Upper lobe of right lung (tissue), 1 donor: ENCODE measurements around the gene C19orf38. TPM values are rescaled to one million over a fixed set of nuclear protein-coding genes. Genes with fewer than 3 reads are reported as not detected.
"Not testable (repeated sequence)": the region's sequence is repeated elsewhere in the genome, so short reads cannot be mapped to it uniquely, and the experiment has no call there.

Source experiments
- ATAC-seq: fragments of 200-7000 bp; cut with Tn5 transposase; one replicate; pipeline ENCODE4 v1.9.1; 2020; ENCODE audit warnings: mild to moderate bottlenecking, moderate library complexity
- DNase-seq: peaks from one replicate; pipeline ENCODE4 v3.0.0-alpha.2; 2020
- H3K27ac ChIP-seq: fragments of 200-600 bp; one replicate; pipeline ENCODE4 v1.8.0; 2022
- H3K27me3 ChIP-seq: fragments of 200-600 bp; one replicate; pipeline ENCODE4 v1.8.0; 2022; ENCODE audit warnings: mild to moderate bottlenecking
- H3K36me3 ChIP-seq: fragments of 200-600 bp; one replicate; pipeline ENCODE4 v1.8.0; 2022
- H3K4me1 ChIP-seq: fragments of 200-600 bp; one replicate; pipeline ENCODE4 v1.8.0; 2022
- H3K4me3 ChIP-seq: fragments of 200-600 bp; one replicate; pipeline ENCODE4 v1.8.0; 2022; ENCODE audit warnings: mild to moderate bottlenecking
- H3K9me3 ChIP-seq: fragments of 200-600 bp; one replicate; pipeline ENCODE4 v1.8.0; 2022
- CTCF ChIP-seq: fragments of 200-600 bp; IDR thresholded peaks from one replicate; pipeline ENCODE4 v1.8.0; 2022; ENCODE audit warnings: antibody characterized with exemption
- intact Hi-C: fragments of 100-400 bp; cut with DNase I; formaldehyde crosslinking; loops from one replicate; pipeline ENCODE4 v1.11.0; 2022
- total RNA-seq: library from RNA; stranded (reverse); fragmentation: NEBNext Ultra II Directional; extraction: Animal tissue kit (Norgen Biotek cat#: 25700); gene quantifications from one replicate; pipeline ENCODE4 v1.2.1, GENCODE V29; 2021
- donor health status: DM: no; HTN: yes; CAD: no; lungs with severe emphysema.

The C19orf38 gene
- total RNA-seq, 1 donor from 2014 or later, result 7.4 TPM

- H3K27ac ChIP-seq, result no peak overlapping the region
- intact Hi-C loops, result no loop called here
- H3K27me3 ChIP-seq, result no peaks in the 10 kb centered on the region
- peaks cover 22% of the 10 kb centered on the region for H3K4me1 ChIP-seq
- DNase-seq (no peak), ATAC-seq (no peak)
- H3K36me3 ChIP-seq, result no peaks in the 10 kb centered on the region
- no peak for TF ChIP-seq CTCF
- H3K4me3 ChIP-seq, result no peak overlapping the region
- no peaks in the 10 kb centered on the region for H3K9me3 ChIP-seq
These were observed 20.8 kb downstream of the C19orf38 start for GRCh38 chr19:10868872-10869547.

- ATAC-seq, H3K27ac ChIP-seq, H3K4me3 ChIP-seq, H3K27me3 ChIP-seq, H3K36me3 ChIP-seq, intact Hi-C loops, H3K9me3 ChIP-seq: not testable (repeated sequence)
- DNase-seq, result peak; percentile 77
- H3K4me1 ChIP-seq, result peaks cover 15% of the 10 kb centered on the region
These were observed 21.7 kb downstream of the C19orf38 start for GRCh38 chr19:10869872-10870311.

GRCh38 chr19:10870501-10870954 is 22.3 kb downstream of the C19orf38 start:
- Histone ChIP-seq H3K9me3 (no peaks in the 10 kb centered on the region), H3K27me3 (no peaks in the 10 kb centered on the region), H3K4me1 (peaks cover 15% of the 10 kb centered on the region), H3K27ac (peak overlapping the region; percentile 71), H3K4me3 (peak overlapping the region; percentile 47), H3K36me3 (no peaks in the 10 kb centered on the region)
- TF ChIP-seq CTCF, result no peak
- intact Hi-C loops, result no loop called here
- no peak for ATAC-seq
- DNase-seq, result no peak

- Histone ChIP-seq H3K27ac (peak within 1 kb of the TSS; percentile 71), H3K36me3 (no peaks in the 10 kb centered on the region), H3K27me3 (no peaks in the 10 kb centered on the region), H3K9me3 (no peaks in the 10 kb centered on the region), H3K4me1 (peaks cover 17% of the 10 kb centered on the region), H3K4me3 (peak within 1 kb of the TSS; percentile 63)
- DNase-seq (peak; percentile 100), ATAC-seq (peak; percentile 96)
- intact Hi-C loops, result no loop called here
- TF ChIP-seq CTCF, result peak; percentile 58
These were observed 22.9 kb downstream of the C19orf38 start, which contains the start of gene CARM1 for GRCh38 chr19:10870955-10871603. Gene CARM1 (plus strand): TSS chr19:10871553. CDS start chr19:10871703, 150 bp downstream.

- Histone ChIP-seq H3K27ac (peak overlapping the region; percentile 70), H3K36me3 (no peaks in the 10 kb centered on the region), H3K4me1 (peaks cover 19% of the 10 kb centered on the region), H3K9me3 (no peaks in the 10 kb centered on the region), H3K27me3 (no peaks in the 10 kb centered on the region), H3K4me3 (peak overlapping the region; percentile 63)
- intact Hi-C loops, result no loop called here
- peak; percentile 0 for ATAC-seq
- DNase-seq, result peak; percentile 81
- TF ChIP-seq CTCF, result peak; percentile 19
These were observed 23.7 kb downstream of the C19orf38 start for GRCh38 chr19:10871711-10872545.
